Embryonic facial prominence (tissue), 1 donor: ENCODE data around the gene PBXIP1.

Experiments
- DNase-seq: peaks from one replicate; pipeline ENCODE4 v3.0.0-alpha.2; 2016; ENCODE audit errors: extremely low spot score

The PBXIP1 gene

DNA sequence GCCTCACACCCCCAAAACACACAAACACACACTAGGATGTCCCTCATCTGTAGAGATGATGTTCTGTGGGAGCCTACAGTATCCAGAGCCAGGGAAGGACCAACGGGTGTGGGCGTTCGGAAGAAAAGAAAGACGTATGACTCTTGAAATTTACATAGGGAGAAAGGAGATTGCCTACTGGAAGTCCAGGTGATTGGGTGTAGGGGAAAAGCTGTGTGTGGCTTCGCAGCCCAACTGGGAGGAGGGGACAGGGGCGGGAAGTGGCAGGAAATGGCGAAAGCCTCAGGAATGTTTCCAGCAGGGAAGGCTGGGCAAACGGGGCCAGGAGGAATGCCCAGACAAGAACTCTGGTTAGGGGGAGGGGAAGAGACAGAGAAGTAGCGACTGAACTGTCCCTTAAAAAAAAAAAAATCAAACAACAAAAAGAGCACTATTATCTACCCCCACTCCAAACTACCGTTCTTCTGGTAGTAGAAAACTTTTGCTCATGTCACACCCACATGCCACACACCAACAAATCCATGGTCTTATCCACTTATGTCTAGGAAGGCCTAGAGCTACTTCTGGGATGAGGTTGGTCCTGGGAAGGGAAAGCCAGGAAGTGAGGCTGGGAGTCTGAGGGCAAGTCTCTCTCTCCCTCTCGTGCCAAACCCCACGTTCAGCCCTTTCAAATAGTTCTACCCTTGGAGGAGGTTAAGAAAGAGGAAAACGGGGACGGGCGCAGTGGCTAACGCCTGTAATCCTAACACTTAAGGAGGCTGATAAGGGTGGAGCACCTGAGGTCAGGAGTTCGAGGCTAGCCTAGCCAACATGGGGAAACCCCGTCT is 16.8 kb upstream of the PBXIP1 start:
- no peak for DNase-seq

DNA sequence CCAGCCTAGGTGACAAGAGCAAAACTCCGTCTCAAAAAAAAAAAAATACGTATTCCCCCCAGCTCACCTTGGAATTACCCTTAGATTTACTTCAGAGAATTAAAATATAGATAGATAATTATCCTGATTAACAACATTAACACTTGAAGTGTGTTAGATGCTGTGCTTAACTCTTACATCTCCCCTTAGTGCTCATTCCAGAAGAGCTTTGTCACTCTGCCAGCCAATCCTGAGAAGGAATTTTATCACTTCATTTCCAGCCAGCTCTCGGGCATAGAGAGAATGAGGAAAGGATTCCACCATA is 16.3 kb upstream of the PBXIP1 start:
- DNase-seq = no peak

DNA sequence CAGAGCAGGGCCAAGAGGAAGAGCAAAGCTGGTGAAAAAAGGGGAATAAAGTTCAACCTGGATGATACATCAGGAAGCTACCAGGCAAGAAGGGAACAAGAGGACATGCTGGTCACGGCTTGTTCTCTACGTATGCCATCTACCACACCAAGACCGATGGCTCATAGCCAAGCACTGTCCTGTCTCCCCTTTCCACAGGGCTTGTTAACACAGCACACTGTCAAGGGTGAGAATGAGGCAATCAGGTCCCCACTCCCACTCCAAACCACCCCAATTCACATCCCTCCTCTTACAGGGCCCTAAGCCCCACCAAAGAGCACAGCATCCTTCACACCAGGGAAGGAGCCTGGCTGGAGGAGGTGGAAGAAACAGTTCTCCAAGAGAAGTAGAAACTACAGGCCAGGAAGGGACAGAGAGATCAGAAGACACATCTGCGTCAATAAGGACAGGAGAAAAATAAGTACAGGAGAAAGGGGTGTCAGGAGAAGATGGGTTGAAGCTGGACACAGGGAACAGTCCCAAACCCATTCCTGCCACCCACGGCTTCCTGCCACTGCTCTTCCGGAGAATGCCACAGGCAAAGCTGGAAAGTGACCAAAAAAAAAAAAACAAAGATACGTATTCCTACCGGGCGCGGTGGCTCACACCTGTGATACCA is 15.6 kb upstream of the PBXIP1 start:
- no peak for DNase-seq

DNA sequence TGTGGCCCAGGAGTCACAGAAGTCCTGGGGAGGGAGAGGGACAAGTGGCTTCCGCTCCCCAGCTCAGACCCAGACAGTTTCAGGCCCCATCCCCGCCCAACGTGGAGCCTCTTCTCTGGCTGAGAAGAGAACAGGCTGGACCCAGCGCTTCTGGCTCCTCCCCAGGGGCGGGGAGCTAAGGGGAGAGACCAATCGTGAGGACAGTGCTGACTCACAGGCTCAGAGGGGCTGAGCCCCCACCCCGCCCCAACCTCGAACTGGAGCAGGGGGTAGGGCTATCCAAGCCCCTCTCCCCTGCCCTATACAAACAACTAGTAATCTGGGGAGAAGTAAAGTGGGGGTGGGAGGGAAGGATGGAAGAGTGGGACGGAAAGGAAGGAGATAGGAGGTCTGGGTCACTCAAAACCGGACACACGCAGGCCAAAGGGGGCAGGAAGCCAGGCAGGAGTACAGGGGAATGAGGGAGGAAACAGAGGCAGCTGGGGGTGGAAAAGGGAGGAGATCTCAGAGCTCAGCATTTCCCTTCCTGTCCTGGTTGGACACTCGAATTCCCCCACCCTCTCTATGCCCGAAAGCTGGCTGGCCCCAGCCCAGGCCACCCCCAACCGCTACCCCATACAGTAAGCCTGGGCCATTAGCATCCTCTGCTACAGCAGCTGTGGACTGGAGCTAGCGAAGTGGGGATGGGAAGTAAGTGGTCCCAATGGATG is 14.9 kb upstream of the PBXIP1 start, which contains the start of gene SHC1:
SHC1 (minus strand) TSS at position 117 of the 710 bp plus-strand sequence. CDS start 221 bp downstream, outside the sequence.
- DNase-seq = peak; percentile 85

DNA sequence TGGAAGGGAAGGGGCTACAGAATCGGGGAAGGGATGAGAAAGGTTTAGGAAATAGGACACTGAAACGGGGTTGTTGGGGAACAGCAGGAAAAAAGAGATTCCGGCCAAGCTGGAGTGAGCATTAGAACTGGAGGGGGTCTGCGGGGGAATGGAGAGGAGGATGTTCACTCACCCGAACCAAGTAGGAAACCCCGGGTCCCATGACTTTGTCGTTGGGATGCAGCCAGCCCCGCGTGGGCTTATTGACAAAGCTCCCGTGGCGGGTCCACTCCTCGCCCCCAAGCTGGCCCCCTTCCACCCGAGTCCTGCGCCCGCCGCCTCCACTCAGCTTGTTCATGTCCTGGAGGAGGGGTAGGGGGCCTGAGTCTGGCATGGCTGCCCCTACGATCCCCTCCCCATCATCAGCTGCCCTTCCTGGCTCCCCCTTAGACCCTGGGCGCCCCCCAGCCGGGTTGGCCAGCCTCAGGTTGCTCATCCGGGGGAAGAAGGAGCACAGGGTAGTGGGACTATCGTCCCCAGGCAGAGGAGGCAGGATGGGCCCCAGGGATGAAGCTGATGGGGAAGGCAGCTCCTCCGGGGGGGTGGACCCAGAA is 14.1 kb upstream of the PBXIP1 start:
- DNase-seq = no peak

DNA sequence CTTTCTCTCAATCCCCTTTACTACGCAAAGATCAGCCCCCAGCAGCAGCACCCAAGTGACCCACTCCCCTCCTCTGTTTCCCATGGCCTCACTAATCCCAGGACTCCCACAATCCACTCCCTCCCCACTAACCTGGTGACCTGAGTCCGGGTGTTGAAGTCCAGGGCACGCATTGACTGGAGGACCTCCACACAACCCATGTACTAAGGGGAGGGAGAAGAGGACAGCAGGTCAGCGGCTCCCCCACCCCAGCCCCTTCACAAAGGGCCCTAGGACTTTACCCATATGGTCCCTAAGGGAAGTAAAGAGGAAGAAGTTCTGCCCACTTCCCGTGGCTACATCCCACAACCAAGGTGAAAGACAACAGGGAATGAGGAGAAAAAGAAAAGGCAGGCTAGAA is 13.3 kb upstream of the PBXIP1 start:
- no peak for DNase-seq

DNA sequence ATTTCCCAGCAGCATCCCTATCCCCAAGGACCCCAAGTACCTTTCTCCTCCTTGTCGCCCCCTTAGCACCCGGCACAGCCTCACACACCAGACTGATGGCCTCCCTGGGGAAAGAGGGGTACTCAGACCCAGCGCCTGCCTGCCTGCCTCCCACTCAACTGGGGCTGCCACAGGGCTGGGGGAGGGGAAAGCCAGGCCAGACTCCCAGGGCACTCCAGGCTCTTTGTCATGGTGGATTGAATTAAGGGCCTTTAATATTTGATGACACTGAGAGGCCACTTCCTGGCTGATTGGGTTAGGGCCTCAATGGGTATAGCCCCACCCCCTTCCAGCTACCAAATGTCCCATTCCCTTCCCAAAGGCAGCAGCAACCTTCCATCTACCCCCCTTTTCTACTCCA is 12.8 kb upstream of the PBXIP1 start:
- DNase-seq = no peak

DNA sequence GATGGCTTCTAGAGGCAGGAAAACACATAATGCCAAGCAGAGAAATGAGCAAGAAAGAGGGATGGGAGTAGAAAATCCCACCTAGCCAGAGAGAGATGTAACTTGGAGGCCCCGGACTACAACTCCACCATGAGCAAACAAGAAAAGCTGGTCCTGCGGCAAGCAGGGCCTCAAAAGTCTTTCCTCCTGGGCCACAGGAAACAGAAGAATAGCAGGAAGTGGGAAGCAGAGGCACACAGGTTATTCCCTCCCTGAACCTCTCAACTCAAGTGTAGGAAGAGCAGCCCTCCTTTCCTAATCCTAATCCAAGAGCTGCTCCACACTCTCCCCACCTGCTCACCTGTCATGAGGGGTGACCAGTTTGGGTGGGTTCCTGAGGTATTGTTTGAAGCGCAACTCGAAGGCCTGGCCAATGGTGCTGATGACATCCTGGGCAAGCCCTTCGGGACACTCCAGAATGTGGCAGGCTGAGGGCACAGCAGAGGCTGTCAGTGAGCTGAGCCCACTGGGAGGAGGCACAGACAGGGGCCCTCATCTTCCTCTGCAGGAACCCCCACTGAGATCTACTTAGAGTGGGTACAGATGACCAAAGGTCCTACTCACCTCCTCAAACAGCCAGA is 11.5 kb upstream of the PBXIP1 start:
- no peak for DNase-seq

DNA sequence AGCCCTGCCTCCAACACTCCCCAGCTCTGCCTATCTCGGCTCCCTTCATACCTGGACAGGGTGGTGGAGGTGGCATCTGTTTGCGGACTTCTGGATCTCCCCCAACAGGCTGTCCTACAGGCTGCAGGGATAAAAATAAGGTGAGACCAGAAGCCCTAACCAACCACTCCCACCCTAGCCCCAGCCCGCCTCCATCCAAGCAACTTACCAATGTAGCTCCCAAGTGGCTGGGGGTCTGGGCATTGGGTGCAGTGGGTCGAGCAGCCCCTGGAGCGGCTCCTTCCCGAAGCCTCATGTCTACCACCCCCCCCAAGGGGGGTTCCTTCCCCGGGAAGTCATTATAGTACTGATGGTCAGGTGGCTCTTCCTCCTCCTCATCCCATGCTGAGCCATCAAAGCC is 10.2 kb upstream of the PBXIP1 start:
- no peak for DNase-seq

DNA sequence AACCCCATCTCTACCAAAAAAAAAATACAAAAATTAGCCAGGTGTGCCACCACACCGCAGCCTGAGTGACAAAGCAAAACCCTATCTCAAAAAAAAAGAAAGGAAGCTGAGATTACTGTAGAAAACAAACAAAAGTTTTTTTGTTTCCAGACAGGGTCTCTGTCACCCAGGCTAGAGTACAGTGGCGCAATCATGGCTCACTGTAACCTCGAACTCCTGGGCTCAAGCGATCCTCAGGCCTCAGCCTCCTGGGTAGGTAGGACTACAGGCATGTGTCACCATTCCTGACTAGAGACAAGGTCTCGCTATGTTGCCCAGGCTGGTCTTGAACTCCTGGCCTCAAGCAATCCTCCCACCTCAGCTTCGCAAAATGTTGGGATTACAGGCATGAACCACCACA is 8.5 kb upstream of the PBXIP1 start:
- no peak for DNase-seq

DNA sequence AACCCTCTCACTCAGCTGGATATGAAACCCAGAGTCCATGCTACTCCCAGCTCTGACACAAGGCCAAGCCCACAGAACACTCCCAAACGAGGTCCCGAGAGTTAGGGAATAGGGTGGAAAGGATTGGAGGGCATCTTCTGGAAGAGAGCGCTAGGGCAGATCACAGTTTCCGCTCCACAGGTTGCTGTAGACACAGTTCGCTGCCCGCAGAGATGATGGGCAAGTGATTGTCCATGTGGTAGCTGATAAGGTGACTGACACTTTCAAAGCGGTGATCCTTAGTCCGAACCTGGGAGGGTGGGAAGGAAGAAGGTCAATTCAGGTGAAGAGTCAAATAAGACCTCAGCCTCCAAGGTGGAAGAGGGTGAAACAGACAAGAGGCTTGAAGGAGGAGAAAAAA is 7.7 kb upstream of the PBXIP1 start:
- no peak for DNase-seq

DNA sequence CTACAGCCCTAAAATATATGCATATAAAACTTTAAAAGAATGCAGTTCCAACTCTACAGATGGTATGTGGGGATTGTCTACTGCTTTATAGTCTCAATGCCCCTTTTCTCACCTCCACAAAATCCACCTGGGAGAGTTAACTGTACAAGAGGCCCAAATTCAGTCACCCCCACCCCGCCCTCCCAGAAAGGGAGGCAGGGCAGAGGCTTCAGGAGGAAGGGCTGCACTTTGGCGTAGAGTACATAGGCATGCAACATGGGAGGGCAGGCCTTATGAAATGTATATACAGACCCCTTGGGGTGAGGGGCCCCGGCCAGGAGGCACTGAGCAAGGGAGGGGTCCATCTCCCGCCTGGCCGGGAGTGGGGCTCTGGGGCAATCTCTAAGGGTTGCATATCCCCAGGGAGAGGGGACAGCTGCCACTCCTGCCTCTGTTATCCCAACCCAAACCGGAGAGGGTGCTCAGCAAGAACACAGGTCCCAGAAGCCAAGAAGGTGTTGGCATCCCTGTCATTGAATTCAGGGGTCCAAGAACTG is 7.0 kb upstream of the PBXIP1 start:
- no peak for DNase-seq

DNA sequence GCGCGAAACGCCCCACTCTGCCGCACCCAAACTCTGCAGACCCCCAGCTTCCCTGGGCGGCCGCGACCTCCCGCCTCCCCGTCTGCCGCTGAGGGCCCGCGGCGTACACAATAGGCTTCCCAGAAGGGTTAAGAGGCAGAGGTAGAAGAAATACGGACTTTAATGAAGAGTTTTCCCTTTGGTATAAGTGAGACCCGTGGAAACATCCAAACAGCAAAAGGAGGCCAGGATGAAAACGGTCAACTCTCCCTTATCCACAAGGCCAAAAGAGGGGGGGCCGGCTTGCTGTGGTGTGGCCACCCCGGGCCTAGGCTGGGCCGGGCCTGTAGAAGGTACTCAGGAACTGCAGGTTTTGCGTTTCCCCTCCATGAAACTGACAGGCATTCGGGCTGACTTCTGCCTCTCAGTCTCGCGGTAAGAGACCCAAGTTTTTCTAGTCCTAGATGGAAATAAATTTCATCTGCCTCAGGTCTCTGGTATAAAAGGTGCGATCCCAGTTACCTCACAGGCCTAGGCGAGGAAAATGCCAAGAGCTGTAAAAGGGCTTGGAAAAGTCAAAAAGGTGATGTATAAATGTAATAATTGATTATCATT is 6.4 kb upstream of the PBXIP1 start:
- no peak for DNase-seq

DNA sequence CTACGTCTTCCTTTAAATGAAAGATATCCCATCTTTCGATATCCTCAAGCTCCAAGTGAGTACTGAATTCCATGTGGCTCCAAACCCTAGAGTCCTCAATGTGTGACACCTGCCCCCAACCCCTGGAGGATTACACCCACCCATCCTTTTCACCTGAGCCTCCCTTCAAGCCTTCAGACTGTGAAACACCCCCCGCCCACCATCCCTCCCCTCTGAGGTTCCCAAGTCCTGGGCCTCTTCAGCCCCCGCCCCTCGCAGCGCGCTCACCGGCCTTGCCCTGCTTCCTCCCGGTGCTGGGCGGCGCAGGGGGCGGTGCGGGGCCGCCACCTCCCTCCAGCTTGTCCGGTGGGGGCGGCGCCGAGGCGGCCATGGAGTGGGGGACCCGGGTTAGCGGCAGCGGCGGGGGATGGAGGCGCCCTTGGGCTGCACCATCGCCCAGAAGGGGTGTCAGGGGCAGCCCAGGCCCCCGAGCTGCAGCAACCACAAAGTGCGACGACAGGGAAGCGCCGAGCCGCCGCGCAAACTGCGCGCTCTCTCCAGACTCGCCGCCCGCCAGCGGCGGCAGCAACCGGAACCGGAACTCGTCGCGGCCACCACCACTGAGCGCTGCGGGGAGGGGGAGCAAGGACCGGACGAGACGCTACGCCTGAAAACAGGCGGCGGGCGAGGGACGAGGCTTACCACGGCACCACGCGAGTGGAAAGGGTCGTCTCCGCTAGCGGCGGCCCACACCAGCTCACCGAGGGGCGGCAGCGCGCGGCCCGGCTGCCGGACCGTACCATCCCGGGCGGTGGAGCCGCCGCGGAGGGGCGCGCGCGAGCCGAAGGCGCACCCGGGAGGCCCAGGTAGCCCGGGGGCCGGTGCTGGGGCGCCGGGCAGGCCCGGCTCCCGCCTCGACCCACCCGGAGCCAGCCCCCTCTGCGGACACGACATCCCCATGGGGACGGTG is 5.6 kb upstream of the PBXIP1 start, which contains the start of gene PYGO2:
PYGO2 (minus strand) TSS at position 576 of the 949 bp plus-strand sequence; CDS start at position 370, 206 bp downstream.
- DNase-seq = no peak

DNA sequence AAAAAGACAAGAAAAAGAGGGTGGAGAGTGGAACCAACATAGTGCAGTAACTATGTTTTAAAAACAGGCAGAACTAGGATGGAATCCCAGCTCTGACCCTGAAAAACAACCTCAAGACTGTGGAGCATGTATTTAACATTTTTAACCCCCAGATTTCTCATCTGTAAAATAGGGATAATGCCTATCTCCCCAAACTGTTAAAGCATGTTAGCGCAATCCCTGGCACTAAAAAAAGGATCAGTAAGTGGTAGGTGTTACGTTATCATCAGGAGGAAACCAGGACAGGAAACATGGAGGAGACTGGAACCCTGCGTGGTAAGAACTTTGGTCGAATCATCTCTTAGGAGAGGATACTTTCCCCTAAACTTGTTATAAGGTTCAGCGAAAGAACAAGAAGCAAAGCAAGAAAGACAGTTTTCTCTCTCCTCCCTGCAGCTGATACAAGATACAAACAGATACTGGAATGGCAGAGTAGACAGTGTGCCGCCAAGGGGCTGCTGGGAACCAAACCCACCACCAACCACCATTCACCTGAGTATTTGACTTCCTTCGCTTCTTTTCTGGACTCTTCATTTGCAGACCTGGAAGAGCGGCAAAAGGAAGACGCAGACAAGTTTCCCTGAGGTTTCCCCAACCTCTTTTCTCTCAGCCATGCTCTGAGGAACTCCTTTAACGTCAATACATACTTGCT is 4.7 kb upstream of the PBXIP1 start:
- DNase-seq = no peak

DNA sequence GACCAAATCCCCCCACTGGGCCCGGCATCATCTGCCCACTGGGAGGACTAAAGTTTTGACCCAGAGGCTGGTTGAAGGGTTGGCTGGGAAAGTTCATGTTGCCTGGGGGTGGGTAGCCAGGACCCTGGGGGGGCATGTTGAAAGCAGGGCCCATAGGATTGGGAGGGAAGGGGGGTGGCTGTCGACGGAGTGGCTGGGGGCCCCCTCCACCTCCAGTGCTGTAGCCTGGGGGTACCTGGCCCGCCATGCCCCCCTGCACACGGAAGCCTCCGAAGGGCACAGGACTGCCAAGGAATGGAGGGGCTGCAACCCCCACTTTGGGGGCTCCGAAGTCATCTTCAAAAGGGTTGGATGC is 3.5 kb upstream of the PBXIP1 start:
- no peak for DNase-seq

DNA sequence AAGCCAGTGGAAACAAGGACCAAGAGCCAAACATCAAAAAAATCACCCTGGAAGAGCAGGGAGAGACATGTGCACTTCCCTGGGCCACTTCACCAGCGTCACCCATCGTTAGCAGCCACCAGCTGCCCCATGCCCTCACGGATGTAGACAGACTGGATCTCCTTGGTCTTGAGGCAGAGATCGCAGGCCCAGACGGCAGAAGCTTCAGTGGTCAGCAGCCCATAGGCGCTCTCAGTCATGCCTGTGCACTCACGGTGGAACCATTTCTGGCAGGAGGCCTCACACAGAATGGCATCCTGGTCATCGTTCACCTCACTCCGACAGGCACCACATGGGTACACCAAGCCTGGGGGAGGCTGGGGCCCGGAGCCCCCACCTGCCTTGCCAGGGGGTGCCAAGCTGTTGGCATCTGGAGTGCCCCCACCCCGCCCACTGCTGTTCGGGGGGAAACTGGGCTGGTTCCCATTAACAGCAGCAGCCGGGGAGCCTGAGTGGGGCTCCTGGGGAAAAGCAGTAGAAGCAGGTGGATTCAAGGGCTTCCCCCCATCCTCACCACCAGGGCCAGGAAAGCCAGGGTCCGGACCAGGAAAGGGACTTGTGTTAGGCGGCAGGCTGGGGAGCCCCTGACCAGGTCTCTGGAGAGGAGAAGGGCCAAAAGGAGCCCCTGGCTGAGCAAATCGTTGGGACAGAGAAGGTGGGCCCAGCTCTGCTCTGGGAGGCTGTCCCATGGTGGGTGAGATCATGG is 3.0 kb upstream of the PBXIP1 start:
- no peak for DNase-seq

DNA sequence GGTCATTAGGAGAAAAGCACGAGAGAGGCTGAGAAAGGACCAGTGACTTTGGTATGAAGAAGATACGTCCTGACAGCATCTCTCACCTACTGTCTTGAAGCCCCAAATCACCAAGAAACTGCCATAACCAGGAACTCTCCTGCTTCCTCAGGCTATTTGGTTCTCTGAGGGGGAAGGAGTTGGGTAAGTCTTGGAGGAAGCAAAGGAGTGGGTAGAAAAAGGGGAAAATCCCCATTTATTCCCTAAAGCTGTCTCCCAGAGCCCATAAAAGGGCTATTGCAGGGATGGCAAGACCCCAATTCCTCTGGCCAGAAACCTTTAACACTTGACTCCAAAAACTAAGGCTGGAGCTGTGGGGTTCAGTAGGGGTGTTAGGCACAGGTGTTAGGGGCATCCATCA is 2.1 kb upstream of the PBXIP1 start:
- no peak for DNase-seq
